Myometrial cell (primary cell): ENCODE measurements around the gene MIX23. TPM values are rescaled to one million over a fixed set of nuclear protein-coding genes. Genes with fewer than 3 reads are reported as not detected.

ENCODE experiments used
- total RNA-seq: library from RNA; depleted of rRNA; stranded (reverse); fragments of >200 nt; gene quantifications from 2 replicates; pipeline ENCODE4 v1.2.3, GENCODE V29; 2015

Gene MIX23
- 37.0 and 40.9 TPM in 2 replicates for total RNA-seq

DNA sequence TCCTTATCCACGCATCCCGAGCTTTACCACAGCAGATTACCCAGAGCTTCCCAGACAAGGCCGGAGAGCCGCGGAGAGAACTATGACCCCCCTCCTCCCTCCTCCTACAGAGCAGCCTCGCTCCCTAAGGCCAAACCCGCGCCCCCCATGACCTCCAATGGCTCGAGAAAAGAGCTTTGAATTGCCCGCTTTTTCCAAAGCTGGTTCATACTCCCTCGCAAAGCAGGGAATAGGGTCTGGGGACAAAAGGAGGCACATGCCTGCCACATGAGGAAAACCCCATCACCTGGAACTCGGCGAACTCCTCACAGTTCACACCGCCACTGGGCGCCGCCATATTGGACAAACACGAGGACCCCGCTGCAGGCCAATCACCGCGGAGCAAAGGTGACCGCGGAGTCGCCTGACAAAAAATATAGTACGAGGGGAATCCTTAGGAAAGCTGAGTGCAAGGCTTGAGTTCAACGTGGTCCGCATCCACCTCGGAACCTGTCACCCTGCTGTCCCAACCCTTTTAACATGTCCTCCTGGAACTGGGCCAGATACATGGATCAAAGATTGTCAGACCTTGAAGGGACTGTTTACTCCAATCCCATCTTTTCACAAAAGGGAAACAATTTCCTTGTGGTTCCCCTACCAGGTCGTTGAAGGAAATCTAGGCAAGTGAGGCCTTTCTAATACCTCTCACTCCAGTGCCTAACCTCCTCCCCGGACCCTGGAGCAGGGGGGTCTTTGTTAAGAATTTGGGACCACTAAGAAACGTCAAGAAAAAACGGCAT lies at the start of gene MIX23:
Gene MIX23, minus strand, starts transcription at position 344 of the 779 bp plus-strand sequence. Its CDS starts 7 bp downstream, at position 337.

GRCh38 chr3:122415762-122416654 lies 33.0 kb upstream of the MIX23 start, which contains the start of gene WDR5B:
TSS of gene WDR5B (minus strand) at chr3:122416062. CDS start at chr3:122415528, 534 bp downstream.

GRCh38 chr3:122383771-122384697 lies 1.0 kb upstream of the MIX23 start, which contains the start of gene FAM162A:
TSS of gene FAM162A (plus strand) at chr3:122384182. CDS start at chr3:122384266, 84 bp downstream.

GRCh38 chr3:122324871-122325323 lies 58.1 kb downstream of the MIX23 start, which contains the start of gene CSTA:
TSS of gene CSTA (plus strand) at chr3:122325248. CDS start at chr3:122325293, 45 bp downstream.

Other genes with a start within 250 kb of the MIX23 start
- not detected in 2 replicates for gene CASR, start 199.6 kb downstream of the MIX23 start, total RNA-seq
- 0.89 TPM in 1 of 2 replicates, not detected in the other for gene CSTA, start 58.0 kb downstream of the MIX23 start, total RNA-seq
- gene FAM162A, start 951 bp upstream of the MIX23 start, total RNA-seq: 11.0 and 16.1 TPM in 2 replicates
- 3.9 and 6.6 TPM in 2 replicates for gene WDR5B, start 32.8 kb upstream of the MIX23 start, total RNA-seq
- gene KPNA1, start 131.7 kb upstream of the MIX23 start, total RNA-seq: 33.2 and 38.6 TPM in 2 replicates
- 14.0 and 22.8 TPM in 2 replicates for gene PARP9, start 181.1 kb upstream of the MIX23 start, total RNA-seq
- 12.4 and 15.4 TPM in 2 replicates for gene DTX3L, start 181.1 kb upstream of the MIX23 start, total RNA-seq
- gene PARP15, start 194.4 kb upstream of the MIX23 start, total RNA-seq: not detected in 2 replicates